HCT116 (cell line): ENCODE results near the gene SMYD3. TPM values are rescaled to one million over a fixed set of nuclear protein-coding genes. Genes with fewer than 3 reads are reported as not detected.

ENCODE experiments used
- ATAC-seq: fragments of 200-7000 bp; cut with Tn5 transposase; 2 replicates; pipeline ENCODE4 v1.9.1; 2020; ENCODE audit warnings: mild to moderate bottlenecking, moderate library complexity
- BruUV-seq: library from RNA; stranded (reverse); fragments of 400-500 nt; replicated peaks from 2 replicates; lab custom pipeline; 2021; lab: Mats Ljungman, UMichigan
- CTCF ChIA-PET: fragments of 300-600 bp; sonication (Branson Sonifier 250); formaldehyde crosslinking; loops from one replicate; lab custom pipeline; 2021; ENCODE audit warnings: antibody characterized with exemption; lab: Charles Lee
- POLR2A ChIA-PET: fragments of 300-600, 350-600 bp; sonication (Branson Sonifier 250); formaldehyde crosslinking; loops from one replicate; lab custom pipeline; 2021; ENCODE audit warnings: antibody characterized with exemption; lab: Charles Lee
- RAD21 ChIA-PET, 2 experiments: fragments of 300-600 bp; sonication (Branson Sonifier 250); formaldehyde crosslinking; loops; one replicate each; lab custom pipeline; 2023; ENCODE audit warnings: low total read pairs in 2 of 2; ENCODE audit not compliant: uncharacterized antibody in 2 of 2, unreplicated experiment in 2 of 2, low non-redundant PET in 1 of 2; lab: Charles Lee
- DNase-seq: peaks from one replicate; pipeline ENCODE4 v3.0.0-alpha.2; 2010; ENCODE audit warnings: low read depth, low spot score
- H2AFZ ChIP-seq: fragments of 200-600 bp; shearing (Covaris generic), sonication (generic); 2 replicates; pipeline ENCODE4 v1.6.1; 2017; ENCODE audit warnings: low read depth, mixed run types, mixed read lengths, antibody characterized with exemption, low read length; ENCODE audit not compliant: poor library complexity, severe bottlenecking
- H3K27ac ChIP-seq: 2 replicates; pipeline ENCODE4 v1.5.1; 2012; ENCODE audit warnings: low read depth, low read length
- H3K27me3 ChIP-seq: fragments of 200-600 bp; sonication (generic); 2 replicates; pipeline ENCODE4 v1.6.1; 2016; ENCODE audit warnings: mixed run types, low read length, mixed read lengths; ENCODE audit not compliant: insufficient read depth
- H3K36me3 ChIP-seq, 2 experiments: fragments of 200-500 bp in 1 of 2; fragments of 200-600 bp in 1 of 2; sonication (Bioruptor generic) in 1 of 2; sonication (generic) in 1 of 2; 2 replicates each; pipeline versions ENCODE4 v1.5.1 to v1.6.1; 2014 to 2016; ENCODE audit warnings: low read length in 2 of 2, inconsistent platforms in 1 of 2, mixed read lengths in 1 of 2, mixed run types in 1 of 2; ENCODE audit not compliant: insufficient read depth in 2 of 2, control insufficient read depth in 1 of 2
- H3K4me1 ChIP-seq, 2 experiments: fragments of 200-600 bp in 1 of 2; sonication (generic) in 1 of 2; 2 replicates each; pipeline versions ENCODE4 v1.5.1 to v1.6.1; 2012 to 2017; ENCODE audit warnings: low read length in 2 of 2, inconsistent platforms in 1 of 2, mild to moderate bottlenecking in 1 of 2, mixed read lengths in 1 of 2, mixed run types in 1 of 2, moderate library complexity in 1 of 2; ENCODE audit not compliant: insufficient read depth in 2 of 2, control insufficient read depth in 1 of 2
- H3K4me2 ChIP-seq: fragments of 200-600 bp; sonication (generic); 2 replicates; pipeline ENCODE4 v1.6.1; 2017; ENCODE audit warnings: mixed run types, low read length, mixed read lengths
- H3K4me3 ChIP-seq, 2 experiments: fragments of 200-600 bp in 1 of 2; sonication (generic) in 1 of 2; replicated peaks in 1 of 2; 2 replicates each; pipeline ENCODE4 v1.5.1; 2011 to 2016; ENCODE audit warnings: low read length in 2 of 2, control low read depth in 1 of 2, low read depth in 1 of 2, mild to moderate bottlenecking in 1 of 2, mixed read lengths in 1 of 2, mixed run types in 1 of 2
- H3K79me2 ChIP-seq: fragments of 200-600 bp; sonication (generic); 2 replicates; pipeline ENCODE4 v1.6.1; 2017; ENCODE audit warnings: mild to moderate bottlenecking, mixed run types, low read length, moderate library complexity, mixed read lengths; ENCODE audit not compliant: insufficient read depth
- H3K9ac ChIP-seq: fragments of 200-600 bp; sonication (generic); 2 replicates; pipeline ENCODE4 v1.6.1; 2016; ENCODE audit warnings: low read length, mixed read lengths
- H3K9me2 ChIP-seq: fragments of 200-600 bp; sonication (generic), shearing (Covaris generic); 2 replicates; pipeline ENCODE4 v1.6.1; 2017; ENCODE audit warnings: mixed run types, mild to moderate bottlenecking, moderate library complexity; ENCODE audit not compliant: insufficient read depth
- H3K9me3 ChIP-seq, 2 experiments: fragments of 200-500 bp in 1 of 2; fragments of 200-600 bp in 1 of 2; sonication (Bioruptor generic) in 1 of 2; sonication (generic) in 1 of 2; 2 replicates each; pipeline ENCODE4 v1.6.1; 2014 to 2017; ENCODE audit warnings: low read length in 2 of 2, mixed read lengths in 2 of 2, inconsistent platforms in 1 of 2, low read depth in 1 of 2, mild to moderate bottlenecking in 1 of 2, mixed run types in 1 of 2, moderate library complexity in 1 of 2; ENCODE audit not compliant: control insufficient read depth in 1 of 2, insufficient read depth in 1 of 2
- H4K20me1 ChIP-seq: fragments of 200-600 bp; sonication (generic), shearing (Covaris generic); 2 replicates; pipeline ENCODE4 v1.6.1; 2017; ENCODE audit warnings: mixed run types, mild to moderate bottlenecking, moderate library complexity; ENCODE audit not compliant: insufficient read depth
- EZH2 ChIP-seq: fragments of 200-600 bp; sonication (generic); IDR thresholded peaks from 2 replicates; pipeline ENCODE4 v1.6.1; 2017; ENCODE audit warnings: antibody characterized with exemption, mixed run types
- EZH2phosphoT487 ChIP-seq: fragments of 200-600 bp; IDR thresholded peaks from 2 replicates; pipeline ENCODE4 v1.6.1; 2018; ENCODE audit warnings: antibody characterized with exemption, borderline replicate concordance
- POLR2A ChIP-seq: IDR thresholded peaks from 2 replicates; pipeline ENCODE4 v1.7.0; 2011; ENCODE audit warnings: borderline replicate concordance; ENCODE audit not compliant: insufficient read depth, insufficient read length; ENCODE audit errors: extremely low read depth
- SIN3A ChIP-seq: IDR thresholded peaks from 2 replicates; pipeline ENCODE4 v1.6.1; 2012; ENCODE audit warnings: low read depth
- YY1 ChIP-seq: IDR thresholded peaks from 2 replicates; pipeline ENCODE4 v1.6.1; 2011; ENCODE audit warnings: low read length, low read depth, moderate library complexity, mild to moderate bottlenecking; ENCODE audit not compliant: insufficient replicate concordance; ENCODE audit errors: extremely low read depth
- ZFX ChIP-seq: fragments of 450-650 bp; IDR thresholded peaks from 2 replicates; pipeline ENCODE4 v1.6.1; 2017
- ZNF274 ChIP-seq: fragments of 200-500 bp; sonication (Bioruptor generic); IDR thresholded peaks from 2 replicates; pipeline ENCODE4 v1.6.1; 2014; ENCODE audit warnings: mild to moderate bottlenecking, low read depth, low read length, inconsistent platforms
- intact Hi-C: fragments of 100-400 bp; cut with micrococcal nuclease; formaldehyde crosslinking; loops from 2 replicates; pipeline ENCODE4 v1.10.0; 2022
- total RNA-seq: library from RNA; stranded (reverse); gene quantifications from one replicate; pipeline ENCODE4 v1.2.1, GENCODE V29; 2021; ENCODE audit not compliant: unreplicated experiment
- TF ChIP-seq, protein P1 (sequence below), 3 experiments: fragments of 200-600 bp in 1 of 3; sonication (generic) in 1 of 3; IDR thresholded peaks in 2 of 3; conservative IDR thresholded peaks in 1 of 3; 2 replicates each; pipeline ENCODE4 v1.5.1; 2012 to 2017; ENCODE audit warnings: low read depth in 2 of 3, low read length in 2 of 3, antibody characterized with exemption in 1 of 3, borderline replicate concordance in 1 of 3, control low read depth in 1 of 3, mild to moderate bottlenecking in 1 of 3, mixed read lengths in 1 of 3, mixed run types in 1 of 3, moderate library complexity in 1 of 3; ENCODE audit not compliant: insufficient read depth in 1 of 3
- TF ChIP-seq, protein P2 (sequence below): IDR thresholded peaks from 2 replicates; pipeline ENCODE4 v1.6.1; 2012; ENCODE audit warnings: low read depth
- TF ChIP-seq, protein P3 (sequence below): IDR thresholded peaks from 2 replicates; pipeline ENCODE4 v1.6.1; 2012
- TF ChIP-seq, protein P4 (sequence below): IDR thresholded peaks from 2 replicates; pipeline ENCODE4 v1.6.1; 2011; ENCODE audit warnings: mild to moderate bottlenecking, low read length, moderate library complexity; ENCODE audit not compliant: insufficient replicate concordance; ENCODE audit errors: extremely low read depth

Gene SMYD3
- total RNA-seq, 1 experiment from 2014 or later = 33.6 TPM

DNA sequence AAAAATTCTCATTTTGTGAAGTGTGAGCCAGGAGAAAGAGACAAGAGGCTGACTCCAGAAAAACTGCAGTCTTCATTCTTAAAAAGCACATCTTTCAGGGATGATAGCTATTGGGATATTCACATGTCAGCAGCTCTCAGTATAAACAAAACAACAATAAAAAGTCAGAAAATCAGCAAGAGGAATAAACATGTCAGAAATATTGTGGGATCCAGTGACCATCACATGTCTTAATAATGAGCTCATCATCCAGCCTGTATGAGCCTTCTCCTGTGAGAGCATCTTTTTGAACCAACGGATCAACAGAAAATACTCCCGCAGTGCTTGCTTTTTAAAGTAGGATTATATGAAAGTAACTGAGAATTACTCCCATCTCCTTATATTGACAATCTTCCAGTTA lies 241.6 kb downstream of the SMYD3 start:
- H3K4me2 ChIP-seq = no peak overlapping the region
- ChIA-PET RAD21 (no interaction called here), CTCF (no interaction called here), POLR2A (no interaction called here)
- ATAC-seq (no peak), DNase-seq (no peak)
- H3K27ac ChIP-seq = no peak overlapping the region
- intact Hi-C loops = no loop called here
- no peaks in the 10 kb centered on the region for H4K20me1 ChIP-seq
- no peaks in the 10 kb centered on the region for H3K36me3 ChIP-seq
- H3K27me3 ChIP-seq = no peaks in the 10 kb centered on the region
- H3K4me1 ChIP-seq = no peaks in the 10 kb centered on the region
- H3K9me2 ChIP-seq = no peaks in the 10 kb centered on the region
- H3K4me3 ChIP-seq = no peak overlapping the region
- no peak overlapping the region for H3K9ac ChIP-seq
- no peaks in the 10 kb centered on the region for H3K9me3 ChIP-seq
- no peak overlapping the region for H2AFZ ChIP-seq
- H3K79me2 ChIP-seq = no peaks in the 10 kb centered on the region
- no TSS peak for BruUV-seq
- TF ChIP-seq EZH2phosphoT487 = no peak
- TF ChIP-seq YY1 = no peak
- TF ChIP-seq, protein P1, sequence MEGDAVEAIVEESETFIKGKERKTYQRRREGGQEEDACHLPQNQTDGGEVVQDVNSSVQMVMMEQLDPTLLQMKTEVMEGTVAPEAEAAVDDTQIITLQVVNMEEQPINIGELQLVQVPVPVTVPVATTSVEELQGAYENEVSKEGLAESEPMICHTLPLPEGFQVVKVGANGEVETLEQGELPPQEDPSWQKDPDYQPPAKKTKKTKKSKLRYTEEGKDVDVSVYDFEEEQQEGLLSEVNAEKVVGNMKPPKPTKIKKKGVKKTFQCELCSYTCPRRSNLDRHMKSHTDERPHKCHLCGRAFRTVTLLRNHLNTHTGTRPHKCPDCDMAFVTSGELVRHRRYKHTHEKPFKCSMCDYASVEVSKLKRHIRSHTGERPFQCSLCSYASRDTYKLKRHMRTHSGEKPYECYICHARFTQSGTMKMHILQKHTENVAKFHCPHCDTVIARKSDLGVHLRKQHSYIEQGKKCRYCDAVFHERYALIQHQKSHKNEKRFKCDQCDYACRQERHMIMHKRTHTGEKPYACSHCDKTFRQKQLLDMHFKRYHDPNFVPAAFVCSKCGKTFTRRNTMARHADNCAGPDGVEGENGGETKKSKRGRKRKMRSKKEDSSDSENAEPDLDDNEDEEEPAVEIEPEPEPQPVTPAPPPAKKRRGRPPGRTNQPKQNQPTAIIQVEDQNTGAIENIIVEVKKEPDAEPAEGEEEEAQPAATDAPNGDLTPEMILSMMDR (IDR thresholded peaks at IDR 0.05 in 2 of 3, conservative IDR thresholded peaks at IDR 0.05 in 1 of 3; ENCODE audit: borderline replicate concordance in 1 of 3, insufficient read depth in 1 of 3, low read depth in 2 of 3, low read length in 2 of 3) = no peak
- no peak for TF ChIP-seq SIN3A
- no peak for TF ChIP-seq EZH2
- no peak for TF ChIP-seq POLR2A
- TF ChIP-seq, protein P2, sequence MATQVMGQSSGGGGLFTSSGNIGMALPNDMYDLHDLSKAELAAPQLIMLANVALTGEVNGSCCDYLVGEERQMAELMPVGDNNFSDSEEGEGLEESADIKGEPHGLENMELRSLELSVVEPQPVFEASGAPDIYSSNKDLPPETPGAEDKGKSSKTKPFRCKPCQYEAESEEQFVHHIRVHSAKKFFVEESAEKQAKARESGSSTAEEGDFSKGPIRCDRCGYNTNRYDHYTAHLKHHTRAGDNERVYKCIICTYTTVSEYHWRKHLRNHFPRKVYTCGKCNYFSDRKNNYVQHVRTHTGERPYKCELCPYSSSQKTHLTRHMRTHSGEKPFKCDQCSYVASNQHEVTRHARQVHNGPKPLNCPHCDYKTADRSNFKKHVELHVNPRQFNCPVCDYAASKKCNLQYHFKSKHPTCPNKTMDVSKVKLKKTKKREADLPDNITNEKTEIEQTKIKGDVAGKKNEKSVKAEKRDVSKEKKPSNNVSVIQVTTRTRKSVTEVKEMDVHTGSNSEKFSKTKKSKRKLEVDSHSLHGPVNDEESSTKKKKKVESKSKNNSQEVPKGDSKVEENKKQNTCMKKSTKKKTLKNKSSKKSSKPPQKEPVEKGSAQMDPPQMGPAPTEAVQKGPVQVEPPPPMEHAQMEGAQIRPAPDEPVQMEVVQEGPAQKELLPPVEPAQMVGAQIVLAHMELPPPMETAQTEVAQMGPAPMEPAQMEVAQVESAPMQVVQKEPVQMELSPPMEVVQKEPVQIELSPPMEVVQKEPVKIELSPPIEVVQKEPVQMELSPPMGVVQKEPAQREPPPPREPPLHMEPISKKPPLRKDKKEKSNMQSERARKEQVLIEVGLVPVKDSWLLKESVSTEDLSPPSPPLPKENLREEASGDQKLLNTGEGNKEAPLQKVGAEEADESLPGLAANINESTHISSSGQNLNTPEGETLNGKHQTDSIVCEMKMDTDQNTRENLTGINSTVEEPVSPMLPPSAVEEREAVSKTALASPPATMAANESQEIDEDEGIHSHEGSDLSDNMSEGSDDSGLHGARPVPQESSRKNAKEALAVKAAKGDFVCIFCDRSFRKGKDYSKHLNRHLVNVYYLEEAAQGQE = no peak
- no peak for TF ChIP-seq ZNF274
- TF ChIP-seq, protein P3, sequence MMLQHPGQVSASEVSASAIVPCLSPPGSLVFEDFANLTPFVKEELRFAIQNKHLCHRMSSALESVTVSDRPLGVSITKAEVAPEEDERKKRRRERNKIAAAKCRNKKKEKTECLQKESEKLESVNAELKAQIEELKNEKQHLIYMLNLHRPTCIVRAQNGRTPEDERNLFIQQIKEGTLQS = no peak
- TF ChIP-seq ZFX = no peak
- TF ChIP-seq, protein P4, sequence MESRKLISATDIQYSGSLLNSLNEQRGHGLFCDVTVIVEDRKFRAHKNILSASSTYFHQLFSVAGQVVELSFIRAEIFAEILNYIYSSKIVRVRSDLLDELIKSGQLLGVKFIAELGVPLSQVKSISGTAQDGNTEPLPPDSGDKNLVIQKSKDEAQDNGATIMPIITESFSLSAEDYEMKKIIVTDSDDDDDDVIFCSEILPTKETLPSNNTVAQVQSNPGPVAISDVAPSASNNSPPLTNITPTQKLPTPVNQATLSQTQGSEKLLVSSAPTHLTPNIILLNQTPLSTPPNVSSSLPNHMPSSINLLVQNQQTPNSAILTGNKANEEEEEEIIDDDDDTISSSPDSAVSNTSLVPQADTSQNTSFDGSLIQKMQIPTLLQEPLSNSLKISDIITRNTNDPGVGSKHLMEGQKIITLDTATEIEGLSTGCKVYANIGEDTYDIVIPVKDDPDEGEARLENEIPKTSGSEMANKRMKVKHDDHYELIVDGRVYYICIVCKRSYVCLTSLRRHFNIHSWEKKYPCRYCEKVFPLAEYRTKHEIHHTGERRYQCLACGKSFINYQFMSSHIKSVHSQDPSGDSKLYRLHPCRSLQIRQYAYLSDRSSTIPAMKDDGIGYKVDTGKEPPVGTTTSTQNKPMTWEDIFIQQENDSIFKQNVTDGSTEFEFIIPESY = no peak
